ENCODE measurements around the gene PLEKHG4B.

DNA sequence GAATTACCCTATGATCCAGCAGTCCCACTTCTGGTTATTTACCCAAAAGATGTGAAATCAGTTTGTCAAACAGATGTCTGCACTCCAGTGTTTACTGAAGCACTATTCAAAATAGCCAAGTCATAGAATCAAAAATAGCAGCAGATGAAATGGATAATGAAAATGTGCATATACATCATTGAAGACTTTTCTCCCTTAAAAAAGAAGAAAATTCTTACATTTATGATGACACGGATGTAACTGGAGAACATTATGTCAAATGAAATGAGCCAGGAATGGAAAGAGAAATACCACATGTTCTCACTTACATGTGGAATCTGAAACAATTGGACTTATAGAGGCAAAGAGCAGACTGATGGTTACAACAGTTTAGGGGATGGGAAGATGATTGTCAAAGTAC, 21.5 kb upstream of the PLEKHG4B start:
- TF ChIP-seq, protein P1, sequence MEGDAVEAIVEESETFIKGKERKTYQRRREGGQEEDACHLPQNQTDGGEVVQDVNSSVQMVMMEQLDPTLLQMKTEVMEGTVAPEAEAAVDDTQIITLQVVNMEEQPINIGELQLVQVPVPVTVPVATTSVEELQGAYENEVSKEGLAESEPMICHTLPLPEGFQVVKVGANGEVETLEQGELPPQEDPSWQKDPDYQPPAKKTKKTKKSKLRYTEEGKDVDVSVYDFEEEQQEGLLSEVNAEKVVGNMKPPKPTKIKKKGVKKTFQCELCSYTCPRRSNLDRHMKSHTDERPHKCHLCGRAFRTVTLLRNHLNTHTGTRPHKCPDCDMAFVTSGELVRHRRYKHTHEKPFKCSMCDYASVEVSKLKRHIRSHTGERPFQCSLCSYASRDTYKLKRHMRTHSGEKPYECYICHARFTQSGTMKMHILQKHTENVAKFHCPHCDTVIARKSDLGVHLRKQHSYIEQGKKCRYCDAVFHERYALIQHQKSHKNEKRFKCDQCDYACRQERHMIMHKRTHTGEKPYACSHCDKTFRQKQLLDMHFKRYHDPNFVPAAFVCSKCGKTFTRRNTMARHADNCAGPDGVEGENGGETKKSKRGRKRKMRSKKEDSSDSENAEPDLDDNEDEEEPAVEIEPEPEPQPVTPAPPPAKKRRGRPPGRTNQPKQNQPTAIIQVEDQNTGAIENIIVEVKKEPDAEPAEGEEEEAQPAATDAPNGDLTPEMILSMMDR (conservative IDR thresholded peaks at IDR 0.05) = no peak
- no peak for TF ChIP-seq ZFX (IDR thresholded peaks at IDR 0.05)
